CD4-positive, CD25-positive, alpha-beta regulatory T cell (primary cell): ENCODE measurements around the gene DDX20. TPM values are rescaled to one million over a fixed set of nuclear protein-coding genes. Genes with fewer than 3 reads are reported as not detected.
"Not testable (repeated sequence)": the region's sequence is repeated elsewhere in the genome, so short reads cannot be mapped to it uniquely, and the experiment has no call there.

Experiments used
- ATAC-seq, 2 donors: fragments of 150-1000 bp; cut with Tn5 transposase; one replicate each; pipeline ENCODE4 v1.10.0; 2021; ENCODE audit warnings: low read depth in 2 of 2, moderate number of reproducible peaks in 2 of 2, moderate library complexity in 1 of 2
- DNase-seq, 3 donors: peaks; one replicate each; pipeline versions ENCODE4 v3.0.0 to v3.0.0-alpha.2; 2012 to 2022; ENCODE audit warnings: mixed read lengths in 1 of 3
- H3K27ac ChIP-seq: one replicate; pipeline ENCODE4 v1.7.0; 2013; ENCODE audit warnings: mild to moderate bottlenecking, low read length; ENCODE audit not compliant: insufficient read depth, poor library complexity, severe bottlenecking
- H3K27me3 ChIP-seq: one replicate; pipeline ENCODE4 v1.7.0; 2013; ENCODE audit warnings: low read length; ENCODE audit not compliant: control insufficient read depth, insufficient read depth
- H3K36me3 ChIP-seq: one replicate; pipeline ENCODE4 v1.7.0; 2013; ENCODE audit warnings: mild to moderate bottlenecking, low read length, moderate library complexity; ENCODE audit not compliant: control insufficient read depth, insufficient read depth
- H3K4me1 ChIP-seq: 2 replicates; pipeline ENCODE4 v1.7.0; 2013; ENCODE audit warnings: mild to moderate bottlenecking, low read length; ENCODE audit not compliant: insufficient read depth, control insufficient read depth, poor library complexity, severe bottlenecking
- H3K4me3 ChIP-seq: one replicate; pipeline ENCODE4 v1.7.0; 2013; ENCODE audit warnings: low read depth, mild to moderate bottlenecking, low read length, moderate library complexity
- H3K9me3 ChIP-seq, 2 experiments: 1 replicate in 1 of 2; 2 replicates in 1 of 2; pipeline ENCODE4 v1.7.0; 2013; ENCODE audit warnings: low read length in 2 of 2, mild to moderate bottlenecking in 1 of 2, moderate library complexity in 1 of 2; ENCODE audit not compliant: control insufficient read depth in 2 of 2
- H3K27ac Mint-ChIP-seq, 3 donors: one replicate each; pipeline ENCODE4 v1.8.0; 2020 to 2022; ENCODE audit warnings: mild to moderate bottlenecking in 3 of 3, mixed read lengths in 3 of 3, moderate library complexity in 2 of 3
- H3K27me3 Mint-ChIP-seq: one replicate; pipeline ENCODE4 v1.8.0; 2022; ENCODE audit warnings: mild to moderate bottlenecking, mixed read lengths
- H3K36me3 Mint-ChIP-seq: one replicate; pipeline ENCODE4 v1.8.0; 2020; ENCODE audit warnings: mixed read lengths
- H3K4me1 Mint-ChIP-seq, 4 donors: one replicate each; pipeline ENCODE4 v1.8.0; 2020 to 2022; ENCODE audit warnings: mixed read lengths in 4 of 4, mild to moderate bottlenecking in 1 of 4
- H3K4me3 Mint-ChIP-seq, 4 donors: one replicate each; pipeline ENCODE4 v1.8.0; 2020 to 2022; ENCODE audit warnings: mild to moderate bottlenecking in 4 of 4, mixed read lengths in 4 of 4, moderate library complexity in 3 of 4
- H3K9me3 Mint-ChIP-seq, 7 donors: one replicate each; pipeline ENCODE4 v1.8.0; 2020 to 2022; ENCODE audit warnings: mixed read lengths in 7 of 7, mild to moderate bottlenecking in 3 of 7, moderate library complexity in 2 of 7
- polyA plus RNA-seq, 4 donors: library from polyadenylated mRNA; unstranded; fragments of 300-500 nt; fragmentation: Illumina TruSeq; gene quantifications; one replicate each; pipeline ENCODE4 v1.2.3, GENCODE V29; 2021
- total RNA-seq: library from RNA; stranded (reverse); gene quantifications from one replicate; pipeline ENCODE4 v1.2.3, GENCODE V29; 2022

DDX20 gene
- total and polyA plus RNA-seq, 5 donors from 2014 or later = 9.6 to 18.8 (median 15.0) TPM

DNA sequence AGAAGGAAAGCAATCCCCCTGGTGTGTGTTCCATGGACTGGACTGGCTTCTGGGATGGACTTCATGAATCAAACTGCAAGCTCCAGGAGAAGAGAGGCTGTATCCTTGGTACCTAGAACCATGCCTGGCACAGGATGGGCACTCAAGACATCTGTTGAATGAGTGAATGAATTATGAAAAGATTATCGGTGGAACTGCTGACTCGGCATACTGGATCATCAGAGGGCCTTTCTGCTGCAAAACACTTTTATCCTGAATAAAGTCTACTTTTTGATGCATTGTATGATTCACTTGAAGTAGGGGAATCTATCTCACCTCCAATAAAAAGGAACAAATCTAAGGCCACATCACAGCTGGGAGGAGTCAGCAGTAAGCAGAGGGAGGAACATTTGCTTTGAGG is 42.9 kb downstream of the DDX20 start:
- peaks cover 0 to 2% (median 0%) of the 10 kb centered on the region in 7 donors for H3K9me3 Mint-ChIP-seq
- Histone ChIP-seq H3K36me3 (no peaks in the 10 kb centered on the region), H3K9me3 (no peaks in the 10 kb centered on the region), H3K27ac (no peak overlapping the region), H3K4me3 (no peak overlapping the region), H3K27me3 (peaks cover 2% of the 10 kb centered on the region), H3K4me1 (no peaks in the 10 kb centered on the region)
- H3K36me3 Mint-ChIP-seq = no peaks in the 10 kb centered on the region
- peaks cover 20% of the 10 kb centered on the region for H3K27me3 Mint-ChIP-seq
- H3K4me3 Mint-ChIP-seq = no peak overlapping the region
- no peak for ATAC-seq
- no peak overlapping the region for H3K27ac Mint-ChIP-seq
- no peak for DNase-seq
- H3K4me1 Mint-ChIP-seq = no peaks in the 10 kb centered on the region

DNA sequence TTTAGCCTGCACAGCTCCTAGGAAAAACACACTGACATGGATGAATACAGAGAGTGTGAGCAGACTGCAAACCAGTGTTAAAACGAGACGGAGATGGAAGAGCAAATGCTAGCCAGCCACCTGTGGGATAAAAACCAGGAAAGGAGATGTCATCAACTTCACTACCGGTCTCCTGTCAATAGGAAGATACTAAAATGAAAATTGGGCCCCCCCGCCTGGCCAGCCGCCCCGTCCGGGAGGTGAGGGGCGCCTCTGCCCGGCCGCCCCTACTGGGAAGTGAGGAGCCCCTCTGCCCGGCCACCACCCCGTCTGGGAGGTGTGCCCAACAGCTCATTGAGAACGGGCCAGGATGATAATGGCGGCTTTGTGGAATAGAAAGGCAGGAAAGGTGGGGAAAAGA is 44.0 kb downstream of the DDX20 start:
- H3K36me3 Mint-ChIP-seq, H3K27me3 Mint-ChIP-seq, H3K9me3 ChIP-seq, H3K27me3 ChIP-seq, H3K27ac Mint-ChIP-seq, ATAC-seq, H3K4me1 Mint-ChIP-seq, H3K4me3 ChIP-seq, H3K4me1 ChIP-seq, H3K36me3 ChIP-seq, H3K4me3 Mint-ChIP-seq, H3K9me3 Mint-ChIP-seq, H3K27ac ChIP-seq, DNase-seq: not testable (repeated sequence)

- Histone ChIP-seq H3K4me1 (no peaks in the 10 kb centered on the region), H3K9me3 (no peaks in the 10 kb centered on the region), H3K27ac (no peak overlapping the region), H3K27me3 (peaks cover 2% of the 10 kb centered on the region), H3K36me3 (no peaks in the 10 kb centered on the region), H3K4me3 (no peak overlapping the region)
- no peak overlapping the region for H3K27ac Mint-ChIP-seq
- no peaks in the 10 kb centered on the region for H3K4me1 Mint-ChIP-seq
- H3K36me3 Mint-ChIP-seq = no peaks in the 10 kb centered on the region
- H3K9me3 Mint-ChIP-seq = peaks cover 0 to 3% (median 0%) of the 10 kb centered on the region in 7 donors
- DNase-seq = no peak
- ATAC-seq = no peak
- H3K27me3 Mint-ChIP-seq = peaks cover 8% of the 10 kb centered on the region
- no peak overlapping the region for H3K4me3 Mint-ChIP-seq
Observed at GRCh38 chr1:111801071-111801850, 45.6 kb downstream of the DDX20 start.

DNA sequence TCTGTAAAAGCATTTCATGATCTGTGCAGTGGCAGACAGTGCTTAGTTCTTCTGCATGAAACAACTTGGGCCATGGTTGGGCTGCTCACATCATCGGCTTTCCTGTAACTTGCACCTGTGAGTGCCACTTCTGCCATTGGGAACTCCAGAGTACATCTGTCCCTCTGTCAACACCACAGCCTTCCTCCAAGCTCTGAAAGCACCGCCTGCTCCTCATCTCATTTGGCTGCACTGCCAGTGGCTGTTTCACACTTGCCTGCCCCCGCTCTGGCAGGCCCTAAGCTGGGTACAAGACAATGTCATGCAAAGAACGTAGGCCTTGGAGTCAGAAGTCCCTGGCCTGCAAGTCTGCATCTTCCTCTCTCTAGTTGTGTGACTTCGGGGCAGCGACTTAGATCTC is 46.4 kb downstream of the DDX20 start:
- Mint-ChIP-seq H3K27ac (no peak overlapping the region), H3K9me3 (peaks cover 0 to 3% (median 0%) of the 10 kb centered on the region in 7 donors), H3K4me3 (peak overlapping the region in 1 of 4 donors; percentile 16), H3K36me3 (no peaks in the 10 kb centered on the region), H3K27me3 (peaks cover 13% of the 10 kb centered on the region), H3K4me1 (peaks cover 0 to 4% (median 0%) of the 10 kb centered on the region in 4 donors)
- Histone ChIP-seq H3K36me3 (no peaks in the 10 kb centered on the region), H3K9me3 (no peaks in the 10 kb centered on the region), H3K4me3 (no peak overlapping the region), H3K27ac (no peak overlapping the region), H3K27me3 (no peaks in the 10 kb centered on the region), H3K4me1 (no peaks in the 10 kb centered on the region)
- DNase-seq = no peak
- ATAC-seq = no peak

- Mint-ChIP-seq H3K9me3 (peaks cover 0 to 3% (median 0%) of the 10 kb centered on the region in 7 donors), H3K36me3 (no peaks in the 10 kb centered on the region), H3K27ac (peak overlapping the region in 1 of 3 donors; percentile 45), H3K4me1 (peaks cover 0 to 4% (median 0%) of the 10 kb centered on the region in 4 donors), H3K27me3 (peaks cover 17% of the 10 kb centered on the region), H3K4me3 (no peak overlapping the region)
- H3K36me3 ChIP-seq = no peaks in the 10 kb centered on the region
- no peak overlapping the region for H3K27ac ChIP-seq
- H3K4me3 ChIP-seq = no peak overlapping the region
- ATAC-seq (no peak), DNase-seq (no peak)
- no peaks in the 10 kb centered on the region for H3K27me3 ChIP-seq
- H3K9me3 ChIP-seq = no peaks in the 10 kb centered on the region
- no peaks in the 10 kb centered on the region for H3K4me1 ChIP-seq
Observed at GRCh38 chr1:111802984-111803383, 47.3 kb downstream of the DDX20 start.

- H3K36me3 Mint-ChIP-seq = no peaks in the 10 kb centered on the region
Observed at GRCh38 chr1:111803951-111804350, 48.2 kb downstream of the DDX20 start.

DNA sequence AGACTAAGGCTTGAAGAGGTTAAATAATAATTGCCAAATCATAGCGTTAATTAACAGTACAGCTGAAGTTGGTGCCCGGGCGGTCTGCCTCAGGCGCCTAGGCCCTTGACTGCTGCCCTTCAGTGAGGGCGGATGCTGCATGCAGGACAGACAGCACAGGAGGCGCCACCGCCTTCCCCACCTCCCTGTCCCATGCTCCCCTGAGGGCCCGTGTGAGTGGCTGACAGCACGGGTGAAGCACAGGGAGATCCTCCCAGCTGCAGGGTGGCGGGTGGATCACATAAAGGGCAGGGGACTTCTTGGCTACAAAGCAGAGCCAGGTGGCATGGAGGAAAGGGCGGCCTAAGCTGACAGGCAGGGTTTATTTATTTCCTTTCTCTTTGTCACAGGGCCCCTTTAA is 49.1 kb downstream of the DDX20 start:
- DNase-seq = no peak
- no peak for ATAC-seq
- peaks cover 0 to 2% (median 0%) of the 10 kb centered on the region in 7 donors for H3K9me3 Mint-ChIP-seq
- no peaks in the 10 kb centered on the region for H3K36me3 ChIP-seq
- H3K27ac ChIP-seq = no peak overlapping the region
- H3K9me3 ChIP-seq = no peaks in the 10 kb centered on the region
- H3K36me3 Mint-ChIP-seq = no peaks in the 10 kb centered on the region
- H3K4me3 ChIP-seq = no peak overlapping the region
- H3K4me1 Mint-ChIP-seq = peaks cover 0 to 4% (median 0%) of the 10 kb centered on the region in 4 donors
- peaks cover 28% of the 10 kb centered on the region for H3K27me3 Mint-ChIP-seq
- H3K4me1 ChIP-seq = no peaks in the 10 kb centered on the region
- no peak overlapping the region for H3K27ac Mint-ChIP-seq
- no peak overlapping the region for H3K4me3 Mint-ChIP-seq
- no peaks in the 10 kb centered on the region for H3K27me3 ChIP-seq

More at GRCh38 chr1:111803951-111804350, 48.2 kb downstream of the DDX20 start:
- no peak overlapping the region for H3K4me3 ChIP-seq
- no peaks in the 10 kb centered on the region for H3K36me3 ChIP-seq
- no peaks in the 10 kb centered on the region for H3K9me3 ChIP-seq
- H3K27ac Mint-ChIP-seq = no peak overlapping the region
- H3K27me3 ChIP-seq = no peaks in the 10 kb centered on the region
- no peak for DNase-seq
- H3K9me3 Mint-ChIP-seq = peaks cover 0 to 3% (median 0%) of the 10 kb centered on the region in 7 donors
- H3K27me3 Mint-ChIP-seq = peaks cover 25% of the 10 kb centered on the region
- H3K4me1 Mint-ChIP-seq = peaks cover 0 to 4% (median 0%) of the 10 kb centered on the region in 4 donors
- no peak for ATAC-seq
- no peak overlapping the region for H3K27ac ChIP-seq
- no peaks in the 10 kb centered on the region for H3K4me1 ChIP-seq
- no peak overlapping the region for H3K4me3 Mint-ChIP-seq

- Histone ChIP-seq H3K36me3 (no peaks in the 10 kb centered on the region), H3K27ac (no peak overlapping the region), H3K9me3 (no peaks in the 10 kb centered on the region), H3K4me3 (no peak overlapping the region), H3K4me1 (no peaks in the 10 kb centered on the region), H3K27me3 (no peaks in the 10 kb centered on the region)
- Mint-ChIP-seq H3K27ac (no peak overlapping the region), H3K4me1 (peaks cover 0 to 4% (median 0%) of the 10 kb centered on the region in 4 donors), H3K27me3 (peaks cover 28% of the 10 kb centered on the region), H3K36me3 (no peaks in the 10 kb centered on the region), H3K9me3 (peaks cover 0 to 2% (median 0%) of the 10 kb centered on the region in 7 donors), H3K4me3 (no peak overlapping the region)
- DNase-seq (no peak), ATAC-seq (no peak)
Observed at GRCh38 chr1:111805251-111805650, 49.5 kb downstream of the DDX20 start.
